22Rv1 (cell line): Measurements from ENCODE around the gene TRAK1.

Experiments used
- ZFX ChIP-seq: fragments of 450-650 bp; IDR thresholded peaks from 2 replicates; pipeline ENCODE4 v1.6.1; 2017; ENCODE audit warnings: antibody characterized with exemption, borderline replicate concordance
- TF ChIP-seq, protein P1 (sequence below): fragments of 450-650 bp; IDR thresholded peaks from 2 replicates; pipeline ENCODE4 v1.5.1; 2017; ENCODE audit warnings: mild to moderate bottlenecking

DNA sequence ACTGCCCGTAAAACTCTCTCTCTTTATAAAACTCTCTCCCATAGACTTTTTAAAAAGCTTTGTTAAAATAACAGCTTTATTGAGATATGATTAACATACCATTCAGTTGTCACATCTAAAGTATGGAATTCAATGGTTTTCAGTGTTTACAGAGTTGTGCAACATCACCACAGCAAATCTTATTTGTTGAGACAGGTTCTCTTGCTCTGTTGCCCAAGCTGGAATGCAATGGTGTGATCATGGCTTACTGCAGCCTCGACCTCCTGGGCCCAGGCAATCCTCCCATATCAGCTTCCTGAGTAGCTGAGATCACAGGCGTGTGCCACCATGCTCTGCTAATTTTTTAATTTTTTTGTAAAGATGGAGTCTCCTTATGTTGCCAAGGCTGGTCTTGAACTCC lies 35.9 kb upstream of the TRAK1 start:
- TF ChIP-seq, protein P1, sequence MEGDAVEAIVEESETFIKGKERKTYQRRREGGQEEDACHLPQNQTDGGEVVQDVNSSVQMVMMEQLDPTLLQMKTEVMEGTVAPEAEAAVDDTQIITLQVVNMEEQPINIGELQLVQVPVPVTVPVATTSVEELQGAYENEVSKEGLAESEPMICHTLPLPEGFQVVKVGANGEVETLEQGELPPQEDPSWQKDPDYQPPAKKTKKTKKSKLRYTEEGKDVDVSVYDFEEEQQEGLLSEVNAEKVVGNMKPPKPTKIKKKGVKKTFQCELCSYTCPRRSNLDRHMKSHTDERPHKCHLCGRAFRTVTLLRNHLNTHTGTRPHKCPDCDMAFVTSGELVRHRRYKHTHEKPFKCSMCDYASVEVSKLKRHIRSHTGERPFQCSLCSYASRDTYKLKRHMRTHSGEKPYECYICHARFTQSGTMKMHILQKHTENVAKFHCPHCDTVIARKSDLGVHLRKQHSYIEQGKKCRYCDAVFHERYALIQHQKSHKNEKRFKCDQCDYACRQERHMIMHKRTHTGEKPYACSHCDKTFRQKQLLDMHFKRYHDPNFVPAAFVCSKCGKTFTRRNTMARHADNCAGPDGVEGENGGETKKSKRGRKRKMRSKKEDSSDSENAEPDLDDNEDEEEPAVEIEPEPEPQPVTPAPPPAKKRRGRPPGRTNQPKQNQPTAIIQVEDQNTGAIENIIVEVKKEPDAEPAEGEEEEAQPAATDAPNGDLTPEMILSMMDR, result no peak
- no peak for TF ChIP-seq ZFX
